Activated CD4-positive, alpha-beta memory T cell treated with anti-CD3 and anti-CD28 coated beads, Interleukin-2, amount 10 ng/mL, durations not matched to agents 7 days and 5 days (primary cell): Measurements from ENCODE around the gene ST14. TPM values are rescaled to one million over a fixed set of nuclear protein-coding genes. Genes with fewer than 3 reads are reported as not detected.

ENCODE experiments used
- CTCF ChIA-PET: fragments of 350-600 bp; sonication (Branson Sonifier 250); formaldehyde crosslinking; loops from one replicate; lab custom pipeline; 2021; ENCODE audit warnings: antibody characterized with exemption, inconsistent platforms; lab: Charles Lee
- POLR2A ChIA-PET: fragments of 350-600 bp; sonication (Branson Sonifier 250); formaldehyde crosslinking; loops from one replicate; lab custom pipeline; 2021; ENCODE audit warnings: antibody characterized with exemption; lab: Charles Lee
- DNase-seq: peaks from one replicate; pipeline ENCODE4 v3.0.0-alpha.2; 2020
- H3K27ac Mint-ChIP-seq: one replicate; pipeline ENCODE4 v1.8.0; 2021; ENCODE audit warnings: mild to moderate bottlenecking, mixed read lengths
- H3K27me3 Mint-ChIP-seq: one replicate; pipeline ENCODE4 v1.8.0; 2021; ENCODE audit warnings: mixed read lengths
- H3K36me3 Mint-ChIP-seq: one replicate; pipeline ENCODE4 v1.8.0; 2021; ENCODE audit warnings: low read depth, mixed read lengths
- H3K4me1 Mint-ChIP-seq: one replicate; pipeline ENCODE4 v1.8.0; 2021; ENCODE audit warnings: mixed read lengths
- H3K4me3 Mint-ChIP-seq: one replicate; pipeline ENCODE4 v1.8.0; 2021; ENCODE audit warnings: mild to moderate bottlenecking, mixed read lengths
- H3K9me3 Mint-ChIP-seq: one replicate; pipeline ENCODE4 v1.8.0; 2021; ENCODE audit warnings: mixed read lengths
- total RNA-seq, 2 experiments: library from RNA; stranded (reverse); gene quantifications; one replicate each; pipeline ENCODE4 v1.2.3, GENCODE V29; 2021

Gene ST14
- total RNA-seq, 2 experiments from 2014 or later, result not detected

- Mint-ChIP-seq H3K4me3 (no peak overlapping the region), H3K36me3 (peaks cover 2% of the 10 kb centered on the region), H3K27ac (no peak overlapping the region), H3K9me3 (no peaks in the 10 kb centered on the region), H3K27me3 (peaks cover 58% of the 10 kb centered on the region), H3K4me1 (peaks cover 17% of the 10 kb centered on the region)
- ChIA-PET CTCF (no interaction called here), POLR2A (no interaction called here)
- no peak for DNase-seq
Observed at GRCh38 chr11:130157840-130158239, 1.7 kb upstream of the ST14 start.

- Mint-ChIP-seq H3K27ac (no peak overlapping the region), H3K36me3 (peaks cover 2% of the 10 kb centered on the region), H3K4me1 (peaks cover 18% of the 10 kb centered on the region), H3K9me3 (no peaks in the 10 kb centered on the region), H3K27me3 (peaks cover 69% of the 10 kb centered on the region), H3K4me3 (no peak overlapping the region)
- POLR2A ChIA-PET, result no interaction called here
- no peak for DNase-seq
- CTCF ChIA-PET, result no interaction called here
Observed at GRCh38 chr11:130159139-130159538, 443 bp upstream of the ST14 start.

GRCh38 chr11:130160498-130161155 lies 1.0 kb downstream of the ST14 start:
- Mint-ChIP-seq H3K27me3 (peaks cover 73% of the 10 kb centered on the region), H3K4me1 (peaks cover 18% of the 10 kb centered on the region), H3K27ac (no peak overlapping the region), H3K9me3 (no peaks in the 10 kb centered on the region), H3K4me3 (peak overlapping the region; percentile 24), H3K36me3 (peaks cover 2% of the 10 kb centered on the region)
- ChIA-PET POLR2A (interaction anchor here (1.1 kb wide), 1 partner anchor 158 kb away, joined by 3 read pairs; the partner anchor contains the start of gene PRDM10), CTCF (no interaction called here)
- no peak for DNase-seq

GRCh38 chr11:130161441-130162145 lies 2.0 kb downstream of the ST14 start:
- POLR2A ChIA-PET, result no interaction called here
- Mint-ChIP-seq H3K4me1 (peaks cover 18% of the 10 kb centered on the region), H3K27ac (no peak overlapping the region), H3K36me3 (peaks cover 2% of the 10 kb centered on the region), H3K9me3 (no peaks in the 10 kb centered on the region), H3K4me3 (no peak overlapping the region), H3K27me3 (peaks cover 73% of the 10 kb centered on the region)
- CTCF ChIA-PET, result no interaction called here
- DNase-seq, result no peak

GRCh38 chr11:130162733-130163132 lies 3.2 kb downstream of the ST14 start:
- Mint-ChIP-seq H3K27me3 (peaks cover 69% of the 10 kb centered on the region), H3K27ac (no peak overlapping the region), H3K36me3 (peaks cover 2% of the 10 kb centered on the region), H3K9me3 (no peaks in the 10 kb centered on the region), H3K4me1 (peaks cover 18% of the 10 kb centered on the region), H3K4me3 (no peak overlapping the region)
- ChIA-PET POLR2A (no interaction called here), CTCF (no interaction called here)
- DNase-seq, result no peak

GRCh38 chr11:130163346-130164220 lies 4.0 kb downstream of the ST14 start:
- Mint-ChIP-seq H3K9me3 (no peaks in the 10 kb centered on the region), H3K4me1 (peaks cover 15% of the 10 kb centered on the region), H3K4me3 (no peak overlapping the region), H3K36me3 (peaks cover 2% of the 10 kb centered on the region), H3K27ac (no peak overlapping the region), H3K27me3 (peaks cover 65% of the 10 kb centered on the region)
- POLR2A ChIA-PET, result no interaction called here
- no peak for DNase-seq
- CTCF ChIA-PET, result no interaction called here

- H3K36me3 Mint-ChIP-seq, result peaks cover 2% of the 10 kb centered on the region
- peaks cover 60% of the 10 kb centered on the region for H3K27me3 Mint-ChIP-seq
- no peak for DNase-seq
- ChIA-PET POLR2A (no interaction called here), CTCF (interaction anchor here (0.7 kb wide), 1 partner anchor 454 kb away, joined by 3 read pairs; no protein-coding TSS in a partner anchor)
- H3K9me3 Mint-ChIP-seq, result no peaks in the 10 kb centered on the region
- no peak overlapping the region for H3K27ac Mint-ChIP-seq
- peaks cover 9% of the 10 kb centered on the region for H3K4me1 Mint-ChIP-seq
- no peak overlapping the region for H3K4me3 Mint-ChIP-seq
Observed at GRCh38 chr11:130164221-130164570, 4.6 kb downstream of the ST14 start.

- Mint-ChIP-seq H3K9me3 (no peaks in the 10 kb centered on the region), H3K27me3 (peaks cover 62% of the 10 kb centered on the region), H3K36me3 (no peaks in the 10 kb centered on the region), H3K4me3 (no peak overlapping the region), H3K27ac (no peak overlapping the region), H3K4me1 (peaks cover 4% of the 10 kb centered on the region)
- DNase-seq, result no peak
- POLR2A ChIA-PET, result no interaction called here
- CTCF ChIA-PET, result no interaction called here
Observed at GRCh38 chr11:130165601-130166456, 6.2 kb downstream of the ST14 start.

- DNase-seq, result no peak
- H3K9me3 Mint-ChIP-seq, result no peaks in the 10 kb centered on the region
- ChIA-PET POLR2A (no interaction called here), CTCF (no interaction called here)
- no peak overlapping the region for H3K27ac Mint-ChIP-seq
- H3K4me3 Mint-ChIP-seq, result no peak overlapping the region
- H3K4me1 Mint-ChIP-seq, result peaks cover 4% of the 10 kb centered on the region
- peaks cover 56% of the 10 kb centered on the region for H3K27me3 Mint-ChIP-seq
- no peaks in the 10 kb centered on the region for H3K36me3 Mint-ChIP-seq
Observed at GRCh38 chr11:130166457-130166784, 6.8 kb downstream of the ST14 start.

GRCh38 chr11:130167146-130167545 lies 7.6 kb downstream of the ST14 start:
- CTCF ChIA-PET, result no interaction called here
- POLR2A ChIA-PET, result no interaction called here

GRCh38 chr11:130168105-130168504 lies 8.5 kb downstream of the ST14 start:
- no peak overlapping the region for H3K27ac Mint-ChIP-seq

More at GRCh38 chr11:130167146-130167545, 7.6 kb downstream of the ST14 start:
- no peak overlapping the region for H3K27ac Mint-ChIP-seq
- no peaks in the 10 kb centered on the region for H3K9me3 Mint-ChIP-seq
- H3K4me3 Mint-ChIP-seq, result no peak overlapping the region
- H3K4me1 Mint-ChIP-seq, result peaks cover 4% of the 10 kb centered on the region
- DNase-seq, result no peak
- H3K27me3 Mint-ChIP-seq, result peaks cover 49% of the 10 kb centered on the region
- no peaks in the 10 kb centered on the region for H3K36me3 Mint-ChIP-seq

GRCh38 chr11:130170345-130170744 lies 10.8 kb downstream of the ST14 start:
- Mint-ChIP-seq H3K4me3 (no peak overlapping the region), H3K4me1 (no peaks in the 10 kb centered on the region), H3K36me3 (no peaks in the 10 kb centered on the region), H3K27me3 (peaks cover 34% of the 10 kb centered on the region), H3K9me3 (peaks cover 6% of the 10 kb centered on the region), H3K27ac (no peak overlapping the region)
- DNase-seq, result no peak
- POLR2A ChIA-PET, result no interaction called here
- CTCF ChIA-PET, result no interaction called here

More at GRCh38 chr11:130168105-130168504, 8.5 kb downstream of the ST14 start:
- no peak for DNase-seq
- no peak overlapping the region for H3K4me3 Mint-ChIP-seq
- H3K9me3 Mint-ChIP-seq, result no peaks in the 10 kb centered on the region
- H3K27me3 Mint-ChIP-seq, result peaks cover 41% of the 10 kb centered on the region
- H3K36me3 Mint-ChIP-seq, result no peaks in the 10 kb centered on the region
- no peaks in the 10 kb centered on the region for H3K4me1 Mint-ChIP-seq
- ChIA-PET CTCF (interaction anchor here (0.6 kb wide), 1 partner anchor 370 kb away, joined by 5 read pairs; no protein-coding TSS in a partner anchor), POLR2A (no interaction called here)
